KBM-7 (cell line): ENCODE measurements around the gene CIDEC.
"Not testable (repeated sequence)": the region's sequence is repeated elsewhere in the genome, so short reads cannot be mapped to it uniquely, and the experiment has no call there.

ENCODE experiments used
- DNase-seq: peaks from one replicate; pipeline ENCODE4 v3.0.0-alpha.2; 2015
- in situ Hi-C: fragments of 300-500 bp; cut with MboI; formaldehyde crosslinking; loops from 2 replicates; pipeline ENCODE4 v1.14.3; 2020; ENCODE audit warnings: low sequenced_read_pairs, low pct_unique_long_range_greater_than_20kb, mixed read lengths

The CIDEC gene

DNA sequence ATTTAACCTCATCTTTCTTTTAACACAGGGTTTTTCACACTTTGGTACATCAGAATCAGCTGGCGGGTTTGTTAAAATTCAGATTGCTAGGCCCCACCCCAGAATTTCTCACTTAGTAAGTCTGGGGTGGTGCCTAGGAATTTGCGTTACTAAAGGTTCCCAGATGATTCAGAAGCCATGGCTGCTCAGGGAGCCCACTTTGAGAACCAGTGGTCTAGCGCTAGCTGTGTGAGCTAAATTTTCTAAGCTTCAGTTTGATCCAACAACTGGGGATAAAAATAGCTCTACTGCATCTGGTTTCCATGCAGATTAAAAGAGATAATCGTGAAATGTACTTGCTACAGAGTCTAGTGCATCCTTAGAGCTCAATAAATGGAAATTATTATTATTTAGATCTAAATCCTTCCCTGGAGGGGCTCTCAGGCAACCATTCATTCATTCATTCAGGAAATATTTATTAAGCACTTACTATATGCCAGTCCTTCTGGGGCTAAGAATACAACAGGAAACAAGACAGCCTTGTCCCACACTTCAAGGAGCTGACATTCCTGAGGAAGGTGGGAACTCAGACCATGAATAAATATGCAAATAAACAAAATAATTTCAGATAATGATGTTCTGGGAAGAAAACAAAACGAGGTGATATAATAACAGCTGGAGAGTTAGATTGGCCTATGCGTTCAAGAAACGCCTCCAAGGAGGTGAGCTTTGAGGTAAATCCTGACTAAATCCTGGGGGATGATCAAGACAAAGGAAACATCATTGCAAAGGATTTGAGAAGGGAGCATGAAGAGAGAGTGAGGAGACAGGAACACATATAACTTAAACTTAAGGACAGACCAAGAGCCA is 3.9 kb upstream of the CIDEC start:
- in situ Hi-C loops, result no loop called here

DNA sequence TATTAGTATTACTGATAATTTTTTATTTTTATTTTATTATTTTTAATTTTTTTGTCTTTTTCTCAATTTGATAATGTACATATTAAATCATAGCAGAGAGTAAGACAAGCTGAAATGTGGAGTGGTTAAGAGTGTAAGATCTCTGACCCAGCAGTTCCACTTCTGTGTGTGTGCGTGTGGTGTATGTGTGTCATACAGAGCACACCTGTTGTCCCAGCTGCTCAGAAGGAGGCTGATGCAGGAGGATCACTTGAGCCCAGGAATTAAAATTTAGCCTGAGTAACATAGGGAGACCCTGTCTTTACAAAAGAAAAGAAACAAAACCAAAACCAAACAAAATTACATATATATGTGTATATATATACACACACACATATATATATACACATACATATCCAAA is 1.4 kb upstream of the CIDEC start:
- in situ Hi-C loops, result no loop called here
- no peak for DNase-seq

More for the DNA sequence above, 3.9 kb upstream of the CIDEC start:
- no peak for DNase-seq

DNA sequence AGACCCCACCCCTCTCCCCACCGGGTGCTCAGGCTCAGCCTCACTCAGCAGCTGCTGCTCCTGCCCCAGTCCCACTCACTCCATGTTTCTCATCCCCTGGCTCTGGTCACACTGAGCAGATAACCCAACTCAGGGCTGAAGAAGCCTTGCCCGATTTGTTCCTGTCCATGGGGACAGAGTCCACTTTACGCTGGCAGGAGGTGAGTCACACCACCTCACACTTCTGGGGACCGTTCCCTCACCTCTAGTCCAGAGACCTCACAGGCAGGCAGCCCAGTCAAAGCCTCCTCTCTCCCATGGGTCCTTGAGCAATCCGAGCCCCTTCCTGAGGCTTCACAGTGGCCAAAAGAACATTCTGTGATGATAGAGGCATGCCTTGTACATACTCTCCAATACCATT is 1.4 kb downstream of the CIDEC start:
- no peak for DNase-seq
- in situ Hi-C loops, result no loop called here

DNA sequence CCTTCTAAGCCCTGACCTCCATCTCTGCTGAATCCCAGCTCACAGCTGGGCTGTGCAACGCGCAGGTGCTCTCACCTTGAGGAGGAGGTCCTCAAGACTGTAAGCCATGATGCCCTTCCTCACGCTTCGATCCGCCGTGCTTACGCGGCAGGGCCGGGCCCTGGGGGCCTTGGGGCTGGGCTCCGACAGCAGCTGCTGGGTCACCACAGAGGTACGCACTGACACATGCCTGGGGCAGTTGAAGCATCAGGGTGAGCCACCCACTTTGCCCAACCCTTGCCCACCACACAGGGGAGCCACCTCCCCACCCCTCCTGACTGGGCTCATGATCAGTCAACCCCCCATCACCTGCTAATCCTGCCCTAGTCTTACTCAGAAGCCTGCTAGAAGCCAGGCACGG is 3.1 kb downstream of the CIDEC start:
- in situ Hi-C loops, result no loop called here
- DNase-seq, result no peak

DNA sequence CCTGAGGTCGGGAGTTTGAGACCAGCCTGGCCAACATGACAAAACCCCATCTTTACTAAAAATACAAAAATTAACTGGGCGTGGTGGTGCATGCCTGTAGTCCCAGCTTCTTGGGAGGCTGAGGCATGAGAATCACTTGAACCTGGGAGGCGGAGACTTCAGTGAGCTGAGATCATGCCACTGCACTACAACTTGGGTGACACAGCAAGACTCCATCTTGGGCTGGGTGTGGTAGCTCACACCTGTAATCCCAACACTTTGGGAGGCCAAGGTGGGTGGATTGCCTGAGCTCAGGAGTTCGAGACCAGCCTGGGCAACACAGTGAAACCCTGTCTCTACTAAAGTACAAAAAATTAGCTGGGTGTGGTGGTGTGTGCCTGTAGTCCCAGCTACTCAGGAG is 3.8 kb downstream of the CIDEC start:
- in situ Hi-C loops, DNase-seq: not testable (repeated sequence)

DNA sequence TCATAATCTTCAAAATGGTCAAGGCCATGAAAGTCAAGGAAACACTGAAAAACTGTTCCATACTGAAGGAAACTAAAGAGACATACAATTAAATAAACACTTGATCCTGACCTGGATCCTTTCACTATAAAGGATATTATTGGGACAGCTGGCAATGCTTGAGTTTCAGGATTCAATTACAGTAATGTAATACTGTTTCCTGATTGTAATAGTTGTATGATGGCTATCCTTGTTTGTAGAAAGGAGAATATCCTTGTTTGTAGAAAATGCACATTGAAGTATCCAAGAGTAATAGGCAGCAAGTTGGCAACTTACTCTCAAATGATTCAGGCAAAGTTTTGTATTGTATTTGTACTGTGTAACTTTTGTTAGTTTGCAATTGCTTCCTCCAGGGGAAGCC is 4.6 kb downstream of the CIDEC start:
- in situ Hi-C loops, result no loop called here
- no peak for DNase-seq

DNA sequence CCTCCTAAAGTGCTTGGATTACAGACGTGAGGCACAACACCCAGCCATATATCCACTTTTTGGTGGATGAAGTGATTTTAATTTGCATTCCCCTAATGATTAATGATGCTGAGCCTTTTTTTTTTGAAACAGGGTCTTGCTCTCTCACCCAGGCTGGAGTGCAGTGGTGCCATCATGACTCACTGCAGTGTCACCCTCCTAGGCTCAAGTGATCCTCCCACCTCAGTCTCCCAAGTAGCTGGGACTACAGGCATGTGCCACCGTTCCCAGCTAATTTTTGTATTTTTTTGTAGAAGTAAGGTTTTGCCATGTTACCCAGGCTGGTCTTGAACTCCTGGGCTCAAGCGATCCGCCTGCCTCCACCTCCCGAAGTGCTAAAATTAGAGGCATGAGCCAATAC is 8.0 kb downstream of the CIDEC start:
- DNase-seq, in situ Hi-C loops: not testable (repeated sequence)

GRCh38 chr3:9870978-9871377 is 9.1 kb downstream of the CIDEC start:
- DNase-seq, result no peak
- in situ Hi-C loops, result no loop called here

DNA sequence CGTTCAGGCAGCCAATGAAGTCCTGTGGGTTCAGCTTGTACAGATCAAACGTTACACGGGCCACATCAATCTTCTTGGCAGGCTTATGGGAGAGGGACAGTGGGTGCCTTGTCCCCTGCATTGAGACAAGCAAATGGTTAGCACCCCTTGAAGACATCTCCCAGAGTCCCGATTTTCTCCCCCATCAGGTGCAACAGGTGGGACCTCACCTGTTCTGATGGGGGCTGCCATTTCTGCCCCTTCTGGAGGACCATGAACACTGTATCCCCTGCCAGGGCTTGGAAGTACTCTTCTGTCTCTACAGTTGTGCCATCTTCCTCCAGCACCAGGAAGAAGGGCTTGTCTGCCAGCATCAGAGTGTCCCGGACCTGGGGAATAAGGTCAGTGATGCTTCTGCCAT is 10.1 kb downstream of the CIDEC start:
- in situ Hi-C loops, result no loop called here
- no peak for DNase-seq

- no peak for DNase-seq
- in situ Hi-C loops, result no loop called here
Measured at GRCh38 chr3:9867106-9867505, 12.9 kb downstream of the CIDEC start.

DNA sequence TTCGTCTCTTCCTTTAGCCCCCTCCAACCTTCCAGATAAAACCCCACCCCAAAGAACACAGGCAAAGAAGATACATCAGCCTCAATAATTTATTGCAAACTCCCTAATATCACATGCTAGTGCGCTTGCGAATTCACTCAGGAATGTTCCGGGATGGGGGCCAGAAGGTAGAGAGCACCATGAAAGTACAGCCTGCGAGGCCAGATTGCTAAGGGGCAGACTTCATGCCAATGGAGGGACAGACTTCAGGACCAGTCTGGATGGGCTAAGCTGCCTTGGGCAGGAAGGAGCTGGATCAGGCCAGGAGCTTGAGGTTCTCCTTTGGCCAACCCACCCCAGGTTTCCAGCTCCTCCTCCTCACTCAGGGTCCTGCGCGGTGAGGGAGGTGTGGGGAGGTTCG is 13.4 kb downstream of the CIDEC start:
- in situ Hi-C loops, result no loop called here
- no peak for DNase-seq

DNA sequence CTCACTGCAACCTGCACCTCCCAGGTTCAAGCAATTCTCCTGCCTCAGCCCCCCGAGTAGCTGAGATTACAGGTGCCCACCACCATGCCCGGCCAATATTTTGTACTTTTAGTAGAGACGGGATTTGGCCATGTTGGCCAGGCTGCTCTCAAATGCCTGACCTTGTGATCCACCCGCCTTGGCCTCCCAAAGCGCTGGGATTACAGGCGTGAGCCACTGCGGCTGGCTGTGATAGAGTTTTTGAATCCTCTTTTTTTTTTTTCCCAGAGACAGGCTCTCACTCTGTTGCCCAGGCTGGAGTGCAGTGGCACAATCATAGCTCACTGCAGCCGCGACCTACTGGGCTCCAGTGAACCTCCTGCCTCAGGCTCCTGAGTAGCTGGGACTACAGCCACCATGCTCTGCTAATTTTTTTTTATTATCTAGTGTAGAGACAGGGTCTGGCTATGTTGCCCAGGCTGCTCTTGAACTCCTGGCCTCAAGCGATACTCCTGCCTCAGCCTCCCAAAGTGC is 14.9 kb downstream of the CIDEC start:
- in situ Hi-C loops, DNase-seq: not testable (repeated sequence)

- peak; percentile 51 for DNase-seq
Measured at GRCh38 chr3:9864200-9864927, 15.7 kb downstream of the CIDEC start.

DNA sequence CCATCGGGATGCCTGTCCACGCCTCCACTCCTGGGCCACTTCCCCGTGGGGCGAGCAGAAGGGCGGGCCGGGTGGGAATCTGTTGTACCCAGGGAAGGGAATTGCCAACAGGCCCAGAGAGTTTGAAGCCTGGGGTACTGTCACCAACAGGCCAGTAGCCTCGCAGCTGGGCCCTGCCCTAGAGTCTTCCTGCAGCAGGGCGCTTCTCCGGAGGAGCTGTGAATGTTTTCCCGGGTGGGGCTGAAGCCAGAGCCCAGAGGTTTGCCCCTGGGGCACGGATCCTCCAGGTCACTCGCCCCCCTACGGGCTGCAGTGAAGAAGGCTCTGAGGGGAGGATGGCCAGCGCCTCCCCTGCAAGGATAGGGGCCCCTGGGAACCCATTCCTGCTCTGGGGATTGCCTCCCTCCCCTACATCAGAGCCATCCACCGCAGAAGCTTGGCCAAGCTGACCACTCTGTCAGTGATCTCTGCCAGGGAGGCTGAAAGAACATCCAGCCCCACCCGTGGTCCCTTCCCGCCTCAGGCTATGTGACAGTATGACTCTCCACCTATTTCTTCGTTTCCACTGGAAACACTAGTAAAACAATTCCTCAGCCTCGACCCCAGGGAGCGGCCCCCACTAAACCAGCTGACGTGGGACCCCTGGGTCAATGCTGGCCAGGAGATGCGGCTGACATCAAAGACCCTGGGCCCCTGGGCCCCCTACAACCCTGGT is 16.8 kb downstream of the CIDEC start:
- in situ Hi-C loops, result no loop called here
- no peak for DNase-seq

More at GRCh38 chr3:9864200-9864927, 15.7 kb downstream of the CIDEC start:
- in situ Hi-C loops, result no loop called here

- no peak for DNase-seq
- in situ Hi-C loops, result no loop called here
Measured at GRCh38 chr3:9862391-9863057, 17.5 kb downstream of the CIDEC start.

DNA sequence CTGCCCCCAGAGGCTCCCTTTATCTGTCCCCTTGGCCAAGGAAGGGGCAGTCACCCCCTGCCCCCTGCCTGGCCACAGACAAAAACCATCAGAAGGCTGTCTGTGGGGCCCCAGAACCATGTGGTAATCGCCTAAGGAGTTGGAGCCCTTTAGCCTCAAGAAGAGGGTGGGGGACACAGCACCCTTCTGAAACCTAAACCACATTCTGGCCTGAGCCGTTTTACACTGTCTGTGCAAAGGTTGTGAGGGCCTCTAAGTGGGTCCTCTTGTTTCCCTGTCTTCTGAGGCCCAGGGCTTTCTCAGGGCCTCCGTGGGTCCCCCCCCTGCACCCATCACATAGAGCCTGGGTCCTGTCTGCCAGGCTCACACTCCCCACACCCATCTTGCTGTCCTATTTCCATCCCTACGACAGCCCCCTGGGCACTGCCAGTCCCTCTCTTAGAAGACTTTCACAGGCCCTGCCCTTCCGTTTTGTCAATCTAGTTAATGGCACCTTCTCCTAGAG is 18.4 kb downstream of the CIDEC start:
- in situ Hi-C loops, result no loop called here

GRCh38 chr3:9861201-9861600 is 18.9 kb downstream of the CIDEC start:
- no peak for DNase-seq
- in situ Hi-C loops, result no loop called here

More for the DNA sequence above, 18.4 kb downstream of the CIDEC start:
- no peak for DNase-seq

GRCh38 chr3:9859530-9860025 is 20.5 kb downstream of the CIDEC start:
- no peak for DNase-seq
- in situ Hi-C loops, result no loop called here

DNA sequence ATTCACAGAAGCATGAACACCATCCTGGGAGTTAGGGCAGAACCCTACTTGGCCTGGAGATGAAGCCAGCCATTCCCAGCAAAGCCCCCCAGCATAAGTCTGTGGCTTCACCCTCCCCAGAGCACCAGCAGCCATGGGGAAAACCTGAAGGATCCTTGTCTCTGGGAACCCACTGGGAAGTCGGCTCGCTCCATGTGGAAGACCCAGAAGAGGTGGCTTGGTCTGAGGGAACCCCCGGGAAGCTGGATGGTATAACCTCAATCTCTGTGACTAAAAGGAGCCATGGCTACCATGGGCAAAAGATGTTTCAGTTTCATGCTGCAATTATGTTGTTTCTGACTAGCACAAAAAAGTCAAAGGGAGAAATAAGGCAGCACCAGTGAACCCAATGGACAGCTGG is 24.5 kb downstream of the CIDEC start:
- in situ Hi-C loops, result no loop called here
- DNase-seq, result no peak
